DND-41 (cell line): Measurements from ENCODE around the gene RNF175.

Experiments used
- ATAC-seq: fragments of 200-7000 bp; cut with Tn5 transposase; 3 replicates; pipeline ENCODE4 v1.9.1; 2021; ENCODE audit warnings: low read depth; ENCODE audit not compliant: insufficient read depth
- DNase-seq: peaks from one replicate; pipeline ENCODE4 v3.0.0-alpha.2; 2020
- H2AFZ ChIP-seq: 2 replicates; pipeline ENCODE4 v1.6.0; 2012; ENCODE audit warnings: low read depth, low read length
- H3K27ac ChIP-seq: 2 replicates; pipeline ENCODE4 v1.5.1; 2012; ENCODE audit warnings: low read length, inconsistent platforms
- H3K27me3 ChIP-seq: fragments of 200-600 bp; sonication (generic); 2 replicates; pipeline ENCODE4 v1.6.0; 2012; ENCODE audit warnings: low read length, mild to moderate bottlenecking, inconsistent platforms; ENCODE audit not compliant: insufficient read depth, poor library complexity
- H3K36me3 ChIP-seq: 2 replicates; pipeline ENCODE4 v1.5.1; 2012; ENCODE audit warnings: low read length, inconsistent platforms; ENCODE audit not compliant: insufficient read depth
- H3K4me1 ChIP-seq: 2 replicates; pipeline ENCODE4 v1.5.1; 2012; ENCODE audit warnings: mild to moderate bottlenecking, low read length; ENCODE audit not compliant: insufficient read depth
- H3K4me2 ChIP-seq: 2 replicates; pipeline ENCODE4 v1.6.0; 2012; ENCODE audit warnings: mild to moderate bottlenecking, moderate library complexity, low read length, inconsistent platforms; ENCODE audit not compliant: insufficient read depth
- H3K4me3 ChIP-seq, 2 experiments: fragments of 200-600 bp in 1 of 2; shearing (Covaris generic) in 1 of 2; 2 replicates each; pipeline ENCODE4 v1.5.1; 2012 to 2016; ENCODE audit warnings: inconsistent platforms in 2 of 2, low read length in 2 of 2, mild to moderate bottlenecking in 2 of 2, low read depth in 1 of 2, moderate library complexity in 1 of 2
- H3K79me2 ChIP-seq: 2 replicates; pipeline ENCODE4 v1.6.0; 2012; ENCODE audit warnings: low read length, inconsistent platforms; ENCODE audit not compliant: insufficient read depth
- H3K9ac ChIP-seq: 2 replicates; pipeline ENCODE4 v1.6.0; 2012; ENCODE audit warnings: low read depth, mild to moderate bottlenecking, inconsistent platforms, low read length, moderate library complexity
- H3K9me3 ChIP-seq: 2 replicates; pipeline ENCODE4 v1.5.1; 2012; ENCODE audit warnings: low read length, moderate library complexity, mild to moderate bottlenecking, inconsistent platforms; ENCODE audit not compliant: insufficient read depth, severe bottlenecking
- H4K20me1 ChIP-seq: 2 replicates; pipeline ENCODE4 v1.6.0; 2012; ENCODE audit warnings: low read length; ENCODE audit not compliant: insufficient read depth
- CTCF ChIP-seq: IDR thresholded peaks from 2 replicates; pipeline ENCODE4 v1.5.1; 2012; ENCODE audit warnings: borderline replicate concordance, low read length, moderate library complexity, mild to moderate bottlenecking; ENCODE audit not compliant: poor library complexity, severe bottlenecking; ENCODE audit errors: extremely low read depth
- EZH2 ChIP-seq: IDR thresholded peaks from 3 replicates; pipeline ENCODE4 v1.6.1; 2012; ENCODE audit warnings: borderline replicate concordance, low read depth, mild to moderate bottlenecking, moderate library complexity, low read length, inconsistent platforms; ENCODE audit not compliant: severe bottlenecking

RNF175 gene

GRCh38 chr4:153781717-153782416, 22.0 kb upstream of the RNF175 start:
- H4K20me1 ChIP-seq = no peaks in the 10 kb centered on the region
- H3K9ac ChIP-seq = no peak overlapping the region
- DNase-seq (no peak), ATAC-seq (no peak; the same call in 2 of the 3 replicates)
- no peak overlapping the region for H3K4me3 ChIP-seq
- H3K4me1 ChIP-seq = no peaks in the 10 kb centered on the region
- H3K9me3 ChIP-seq = no peaks in the 10 kb centered on the region
- H3K4me2 ChIP-seq = no peak overlapping the region
- no peak overlapping the region for H2AFZ ChIP-seq
- no peaks in the 10 kb centered on the region for H3K79me2 ChIP-seq
- H3K36me3 ChIP-seq = no peaks in the 10 kb centered on the region
- no peak overlapping the region for H3K27ac ChIP-seq
- no peaks in the 10 kb centered on the region for H3K27me3 ChIP-seq
- peak; percentile 8 for TF ChIP-seq CTCF
- no peak for TF ChIP-seq EZH2

GRCh38 chr4:153781280-153781679, 21.5 kb upstream of the RNF175 start:
- H2AFZ ChIP-seq = no peak overlapping the region
- H3K4me3 ChIP-seq = no peak overlapping the region
- no peaks in the 10 kb centered on the region for H3K27me3 ChIP-seq
- no peaks in the 10 kb centered on the region for H3K36me3 ChIP-seq
- TF ChIP-seq CTCF (no peak), EZH2 (no peak)
- no peaks in the 10 kb centered on the region for H3K9me3 ChIP-seq
- H3K9ac ChIP-seq = no peak overlapping the region
- H3K27ac ChIP-seq = no peak overlapping the region
- no peak for ATAC-seq
- DNase-seq = no peak
- H3K4me1 ChIP-seq = no peaks in the 10 kb centered on the region
- no peaks in the 10 kb centered on the region for H4K20me1 ChIP-seq
- no peak overlapping the region for H3K4me2 ChIP-seq
- H3K79me2 ChIP-seq = no peaks in the 10 kb centered on the region

GRCh38 chr4:153780876-153781275, 21.1 kb upstream of the RNF175 start:
- Histone ChIP-seq H3K36me3 (no peaks in the 10 kb centered on the region), H4K20me1 (no peaks in the 10 kb centered on the region), H2AFZ (no peak overlapping the region), H3K9ac (no peak overlapping the region), H3K4me2 (no peak overlapping the region), H3K79me2 (no peaks in the 10 kb centered on the region), H3K4me3 (no peak overlapping the region), H3K27ac (no peak overlapping the region), H3K27me3 (no peaks in the 10 kb centered on the region), H3K9me3 (no peaks in the 10 kb centered on the region), H3K4me1 (no peaks in the 10 kb centered on the region)
- TF ChIP-seq CTCF (no peak), EZH2 (no peak)
- ATAC-seq = no peak
- no peak for DNase-seq
